HG03442 (cell line): Measurements from ENCODE around the gene ACOXL.
"Not testable (repeated sequence)": the region's sequence is repeated elsewhere in the genome, so short reads cannot be mapped to it uniquely, and the experiment has no call there.

ENCODE experiments used
- ATAC-seq: cut with Tn5 transposase; IDR thresholded peaks from one replicate; pipeline ENCODE4 v1.9.1; 2021; ENCODE audit warnings: mild to moderate bottlenecking, moderate library complexity; ENCODE audit not compliant: unreplicated experiment

The ACOXL gene

DNA sequence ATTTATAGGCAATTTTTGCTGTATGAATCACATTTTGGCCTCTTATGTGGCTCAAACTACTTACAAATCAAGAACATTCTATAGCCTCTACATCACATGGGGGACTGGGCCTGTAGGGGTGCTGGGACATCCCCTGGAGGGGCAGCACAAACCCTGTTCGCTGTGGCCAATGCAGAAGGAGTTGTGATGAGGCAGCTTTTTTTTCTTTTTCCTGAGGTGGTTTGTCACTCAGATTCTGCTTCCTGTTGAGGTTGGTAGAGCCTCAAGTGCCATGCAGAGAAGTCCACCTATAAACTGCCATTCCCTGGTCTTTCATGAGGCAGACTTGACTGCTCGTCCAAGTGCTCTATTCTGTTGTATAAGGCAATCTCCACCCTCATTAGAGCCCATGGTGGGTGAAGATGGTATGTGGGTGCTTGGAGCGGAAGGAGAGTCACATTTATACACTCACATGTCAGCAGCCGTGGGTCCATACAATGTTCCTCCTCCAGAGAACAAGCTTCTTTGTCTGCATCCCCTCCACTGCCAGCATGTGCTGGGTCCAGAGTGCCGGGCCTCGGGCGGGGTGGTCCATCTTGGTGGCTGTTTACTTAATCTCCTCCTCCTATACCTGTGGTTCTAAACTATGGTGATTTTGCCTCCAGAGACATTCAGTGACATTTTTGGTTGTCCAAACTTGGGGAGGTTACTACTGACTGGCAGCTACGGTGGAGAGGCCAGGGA lies 120.3 kb downstream of the ACOXL start:
- no peak for ATAC-seq

DNA sequence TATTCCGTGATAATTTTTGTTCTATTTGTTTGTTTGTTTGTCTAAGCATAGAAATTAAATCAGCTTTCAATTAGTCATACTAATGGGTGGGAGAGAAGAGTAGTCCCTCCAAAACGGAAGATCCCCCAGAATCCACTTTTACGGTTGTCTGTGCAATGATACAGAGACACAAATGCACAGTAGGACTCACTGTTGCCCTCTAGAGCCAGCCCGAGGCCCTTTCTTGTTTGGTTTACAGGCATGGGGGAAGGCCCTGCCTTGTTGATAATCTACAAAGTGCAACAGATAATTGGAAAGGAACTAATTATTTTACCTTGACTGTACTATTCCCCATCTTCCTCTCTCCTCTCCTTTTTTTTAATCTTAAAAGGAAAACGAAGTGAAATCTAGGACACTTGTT lies 121.1 kb downstream of the ACOXL start:
- ATAC-seq, result no peak

DNA sequence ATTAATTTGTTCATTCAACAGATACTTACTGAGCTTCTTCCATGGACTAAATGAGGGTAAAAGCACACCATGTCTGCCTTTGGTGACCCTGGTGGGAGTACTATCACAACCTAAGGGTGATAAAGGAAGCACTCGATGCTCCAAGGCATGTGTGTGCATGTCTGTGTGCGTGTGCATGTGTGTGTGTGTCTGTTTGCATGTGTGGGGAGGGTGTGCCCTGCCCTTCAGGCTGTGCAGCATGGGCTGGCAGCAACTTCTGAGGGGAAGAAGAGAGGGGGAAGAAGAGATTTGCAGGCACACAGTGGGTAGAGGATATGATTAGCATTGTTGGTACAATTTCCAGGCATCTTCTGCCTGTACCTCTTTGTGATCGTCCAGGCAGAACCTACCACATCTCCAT lies 121.6 kb downstream of the ACOXL start:
- ATAC-seq, result no peak

DNA sequence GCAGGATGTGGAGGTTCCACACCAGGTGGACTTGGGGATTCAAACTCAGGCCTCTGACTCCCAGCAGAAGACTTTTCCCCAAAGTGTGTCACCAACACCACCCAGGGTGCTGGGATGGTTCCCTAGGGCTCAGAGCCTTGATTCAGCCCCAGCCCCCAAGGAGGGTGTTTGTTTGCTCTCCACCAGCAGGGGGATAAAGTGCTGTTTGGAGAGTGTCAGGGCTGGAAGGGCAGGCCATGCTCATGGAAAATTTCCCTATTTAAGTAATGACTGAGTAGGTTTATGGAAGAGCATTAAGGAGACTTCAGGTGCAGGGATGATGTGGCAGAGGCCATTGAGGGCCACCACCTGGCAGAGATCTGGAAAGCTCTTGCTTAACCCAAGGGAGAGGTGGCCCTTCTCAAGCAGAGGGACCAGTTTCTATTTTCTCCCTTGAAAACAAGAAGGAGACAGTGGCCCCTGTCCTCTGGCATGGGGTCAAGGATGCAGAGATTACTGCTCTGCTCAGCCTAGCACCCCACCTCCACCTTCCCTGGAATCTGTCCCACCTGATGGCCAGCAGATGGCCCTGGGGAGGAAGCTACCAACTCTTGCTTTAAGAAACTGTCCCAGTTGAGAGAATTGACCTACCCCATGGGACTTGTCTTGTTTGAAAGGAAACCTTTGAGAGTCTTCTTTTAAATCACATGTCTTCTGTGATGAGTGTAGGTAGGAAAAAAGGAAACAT lies 122.1 kb downstream of the ACOXL start:
- ATAC-seq, result peak; percentile 29

DNA sequence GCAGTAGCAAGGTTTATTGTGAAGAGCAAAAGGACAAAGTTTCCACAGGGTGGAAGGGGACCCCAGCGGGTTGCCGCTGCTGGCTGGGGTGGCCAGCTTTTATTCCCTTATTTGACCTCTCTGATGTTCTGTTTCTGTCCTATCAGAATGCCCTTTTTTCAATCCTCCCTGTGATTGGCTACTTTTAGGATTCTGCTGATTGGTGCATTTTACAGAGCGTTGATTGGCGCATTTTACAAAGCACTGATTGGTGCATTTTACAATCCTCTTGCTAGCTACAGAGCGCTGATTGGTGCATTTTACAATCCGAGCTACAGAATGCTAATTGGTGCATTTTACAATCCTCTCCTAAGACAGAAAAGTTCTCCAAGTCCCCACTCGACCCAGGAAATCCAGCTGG lies 123.5 kb downstream of the ACOXL start:
- ATAC-seq, result not testable (repeated sequence)

DNA sequence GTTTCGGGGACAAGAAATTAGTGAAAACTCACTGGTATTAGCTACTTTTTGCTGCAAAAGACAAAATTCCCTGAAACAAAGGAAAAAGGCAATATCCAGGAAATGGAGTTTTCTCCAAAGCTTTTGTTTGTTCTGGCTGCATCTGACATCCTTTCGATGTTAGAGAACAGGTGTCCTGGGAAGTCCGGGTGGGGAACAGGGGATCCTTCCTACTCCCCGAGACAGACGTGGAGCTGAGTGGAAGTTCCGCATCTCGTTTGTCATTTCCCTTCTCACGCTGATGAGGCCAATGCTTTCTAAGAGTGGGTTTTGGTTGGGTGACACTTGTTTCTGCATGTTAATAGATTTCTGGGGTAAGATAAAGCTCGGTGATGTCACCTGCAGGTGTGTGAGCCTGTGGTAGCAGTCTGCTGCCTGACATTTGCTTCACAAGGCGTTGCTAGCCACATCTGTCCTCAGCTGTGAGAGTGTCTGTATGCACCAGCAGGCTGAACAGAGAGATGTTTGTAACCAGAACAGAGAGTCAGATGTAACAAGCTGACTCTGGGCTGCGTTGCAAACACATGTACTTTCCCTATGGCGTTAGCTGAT lies 125.9 kb downstream of the ACOXL start:
- ATAC-seq, result peak; percentile 78

DNA sequence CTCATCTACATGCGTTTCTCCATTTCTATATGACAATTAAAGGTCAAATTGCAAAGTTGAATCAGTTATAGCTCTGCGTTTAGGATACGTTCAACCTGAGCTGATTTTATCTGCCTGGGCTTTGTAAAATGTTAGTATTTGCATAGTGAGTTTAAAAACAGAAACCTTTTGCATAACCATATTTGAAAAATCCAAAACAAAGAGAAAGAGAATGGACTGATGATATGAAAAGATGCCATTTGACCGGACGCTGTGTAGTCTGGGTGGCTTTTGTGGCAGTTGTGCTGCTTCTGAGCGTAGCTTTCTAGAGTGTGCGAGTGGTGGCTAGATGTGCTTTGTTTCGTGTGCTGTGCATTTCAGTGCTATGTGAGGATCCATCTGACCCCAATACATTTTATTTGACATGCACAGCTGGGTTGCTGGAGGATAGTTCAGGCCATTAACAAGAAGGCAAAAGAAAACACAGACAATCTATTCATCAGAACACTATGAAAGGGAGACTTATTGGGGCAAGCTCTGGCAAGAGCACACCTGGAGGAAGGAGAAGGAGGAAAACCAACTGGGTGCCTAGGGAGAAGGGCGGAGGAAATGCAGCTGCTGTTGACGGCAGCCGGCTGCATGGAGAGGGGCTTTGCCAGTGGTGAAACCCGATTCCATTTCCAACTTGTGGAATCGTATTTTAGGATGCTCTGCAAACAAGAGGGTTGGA lies 126.8 kb downstream of the ACOXL start:
- ATAC-seq, result no peak

DNA sequence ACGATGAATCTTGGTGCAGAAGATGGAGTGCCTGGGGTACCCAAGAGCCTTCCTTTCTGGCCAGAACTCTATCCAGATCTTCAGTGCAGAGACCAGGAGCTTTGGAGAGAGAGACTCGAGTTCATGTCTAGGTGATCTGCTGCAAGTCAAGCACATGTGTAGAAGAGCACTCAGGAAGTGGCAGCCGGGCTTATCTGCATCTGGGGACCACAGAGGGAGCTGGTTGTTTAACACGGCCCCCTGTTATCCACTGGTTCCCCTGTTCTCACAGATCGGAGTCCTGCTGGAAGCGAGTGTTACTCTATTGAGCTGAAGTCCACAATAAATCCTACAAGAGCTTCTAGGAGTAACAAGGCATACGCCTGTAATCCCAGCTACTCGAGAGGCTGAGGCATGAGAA lies 128.3 kb downstream of the ACOXL start:
- ATAC-seq, result no peak

DNA sequence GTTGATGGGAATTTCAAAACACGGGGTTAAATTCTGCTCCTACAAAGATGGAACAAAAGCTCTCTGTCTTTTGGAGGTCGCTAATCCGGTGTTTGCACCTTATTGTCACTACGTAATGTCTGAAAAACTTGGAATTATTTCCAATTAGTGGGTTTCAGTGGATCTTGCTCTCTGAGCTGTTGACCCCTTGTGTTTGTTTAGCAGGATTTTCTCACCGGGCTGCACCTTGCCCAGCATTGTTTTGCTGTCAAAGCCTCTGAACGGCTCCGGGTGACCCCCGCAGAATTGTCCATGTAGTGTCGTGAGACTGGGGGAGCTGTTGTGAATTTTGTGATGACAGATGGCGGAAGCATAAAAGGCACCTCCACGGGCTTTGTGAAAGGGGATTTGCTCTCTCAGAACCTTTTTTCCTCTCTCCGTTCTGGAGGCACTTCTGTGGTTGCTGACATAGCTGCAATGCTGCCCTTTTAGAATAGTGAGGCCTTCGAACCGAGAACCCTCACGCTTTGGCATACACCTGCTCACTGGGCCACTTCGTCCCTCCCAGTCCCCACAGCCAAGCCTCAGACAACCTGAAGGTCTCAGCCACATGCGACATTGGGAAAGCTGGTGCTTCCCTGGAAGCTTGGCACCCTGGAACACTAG lies 129.4 kb downstream of the ACOXL start:
- no peak for ATAC-seq

DNA sequence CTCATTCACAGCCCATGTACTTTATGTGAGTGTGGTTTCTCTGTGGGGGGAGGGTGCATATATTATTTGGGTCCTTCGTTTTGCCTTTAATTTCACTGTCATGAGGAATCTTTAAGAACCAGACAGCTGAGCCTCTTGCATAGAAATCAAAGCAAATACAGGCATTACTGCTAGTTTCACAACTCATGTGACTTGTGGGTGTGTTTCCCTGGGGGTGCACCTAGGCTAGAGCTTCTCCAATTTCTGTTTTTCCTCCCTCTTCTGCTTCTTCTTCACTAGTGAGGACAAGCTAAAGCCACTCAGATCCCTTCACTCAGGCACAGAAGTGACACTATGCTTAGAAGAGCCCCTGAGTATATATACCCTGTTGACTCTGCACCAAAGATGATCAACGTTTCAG lies 131.4 kb downstream of the ACOXL start:
- no peak for ATAC-seq

DNA sequence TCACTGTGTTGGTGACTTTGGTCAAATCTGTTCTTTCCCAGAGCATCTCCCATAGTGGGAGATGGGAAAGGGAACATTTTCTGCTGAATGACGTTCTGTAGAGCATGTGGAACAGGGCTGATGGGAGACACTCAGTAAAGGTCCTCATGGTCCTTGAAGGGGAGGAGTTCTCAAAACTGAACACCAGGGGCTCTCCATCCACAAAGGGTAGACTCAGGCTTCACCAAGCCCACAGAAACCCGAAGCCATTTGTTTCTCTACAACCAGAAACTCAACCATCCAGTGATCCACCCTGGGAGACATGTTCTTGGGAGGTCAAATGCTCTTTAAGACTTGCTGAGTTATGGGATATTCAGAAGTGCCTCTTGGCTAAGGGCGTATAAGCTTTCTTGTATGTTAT lies 131.8 kb downstream of the ACOXL start:
- no peak for ATAC-seq

DNA sequence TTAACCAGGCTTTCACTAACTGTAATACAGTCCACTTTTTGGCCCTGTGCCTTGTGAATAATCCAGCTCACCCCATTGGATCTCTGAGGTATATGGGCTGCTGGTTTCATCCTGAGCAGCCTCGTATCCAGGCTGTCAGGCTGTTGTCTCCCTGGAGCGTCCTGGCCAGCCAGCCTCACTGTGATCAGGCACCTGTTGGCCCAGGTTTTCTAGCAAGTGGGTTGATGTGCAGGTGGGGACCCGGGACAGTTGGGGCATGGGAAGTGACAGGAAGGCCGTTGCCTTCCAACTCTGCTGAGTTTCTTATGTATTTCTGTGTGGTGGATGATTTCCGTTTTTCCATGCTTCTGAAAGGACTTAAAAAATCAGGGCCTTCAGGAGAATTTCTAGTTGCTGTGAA lies 132.4 kb downstream of the ACOXL start:
- no peak for ATAC-seq

DNA sequence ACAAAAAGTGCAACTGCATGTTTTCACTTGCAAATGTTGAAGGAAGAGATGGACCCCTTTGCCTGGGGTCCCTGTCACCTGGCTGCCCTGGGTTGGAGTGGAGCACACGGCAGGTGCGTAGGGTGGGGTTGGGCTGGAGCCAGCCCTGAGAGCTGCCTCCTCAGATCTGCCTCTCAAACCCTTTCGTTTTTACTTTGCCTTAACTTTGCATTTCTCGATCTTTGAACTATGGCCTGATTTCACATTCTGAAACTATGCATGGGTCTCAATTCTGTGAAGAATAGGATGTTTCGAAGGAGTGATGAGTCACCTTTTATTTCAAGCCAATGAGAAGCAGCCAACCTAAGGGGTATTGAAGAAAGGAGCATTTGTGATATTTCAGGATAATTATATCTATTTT lies 132.8 kb downstream of the ACOXL start:
- peak; percentile 90 for ATAC-seq

DNA sequence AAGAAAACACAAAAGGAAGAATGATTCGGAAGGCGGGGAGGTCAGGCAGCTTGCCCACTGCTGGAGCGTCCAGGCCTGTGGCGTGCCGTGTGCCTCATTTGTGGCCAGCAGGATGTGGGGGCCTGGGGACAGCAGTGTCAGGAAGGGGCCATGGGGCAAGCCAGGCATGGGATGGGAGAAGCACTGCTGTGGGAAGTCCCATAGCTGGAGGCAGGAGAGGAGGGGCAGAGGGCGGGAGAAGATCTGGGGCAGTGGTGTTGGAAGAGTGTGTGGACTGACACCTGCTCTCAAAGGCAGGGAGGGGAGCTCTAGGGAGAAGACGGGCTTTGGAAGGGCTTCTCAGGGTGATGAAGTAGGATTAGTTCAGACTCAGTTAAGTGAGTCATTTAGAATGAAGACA lies 133.7 kb downstream of the ACOXL start:
- no peak for ATAC-seq

DNA sequence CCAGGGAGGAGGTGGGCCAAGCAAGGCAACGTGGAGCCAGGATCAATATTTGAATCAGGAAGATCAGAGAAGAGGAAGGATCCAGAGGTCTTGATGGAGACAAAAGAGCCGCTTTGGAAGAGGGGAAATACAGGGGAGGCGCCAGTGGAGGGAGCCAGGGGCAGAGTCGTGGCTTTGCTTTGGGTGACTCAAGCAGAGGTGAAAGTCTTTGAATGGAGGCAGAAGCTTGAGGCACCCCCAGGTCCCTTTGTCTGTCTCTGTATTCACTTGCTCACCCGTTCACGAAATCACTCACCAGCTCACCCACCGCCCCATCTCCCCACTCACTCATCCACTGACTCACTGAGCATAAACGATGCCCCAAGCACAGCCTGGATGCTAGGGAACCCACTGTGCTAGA lies 134.1 kb downstream of the ACOXL start:
- ATAC-seq, result no peak

DNA sequence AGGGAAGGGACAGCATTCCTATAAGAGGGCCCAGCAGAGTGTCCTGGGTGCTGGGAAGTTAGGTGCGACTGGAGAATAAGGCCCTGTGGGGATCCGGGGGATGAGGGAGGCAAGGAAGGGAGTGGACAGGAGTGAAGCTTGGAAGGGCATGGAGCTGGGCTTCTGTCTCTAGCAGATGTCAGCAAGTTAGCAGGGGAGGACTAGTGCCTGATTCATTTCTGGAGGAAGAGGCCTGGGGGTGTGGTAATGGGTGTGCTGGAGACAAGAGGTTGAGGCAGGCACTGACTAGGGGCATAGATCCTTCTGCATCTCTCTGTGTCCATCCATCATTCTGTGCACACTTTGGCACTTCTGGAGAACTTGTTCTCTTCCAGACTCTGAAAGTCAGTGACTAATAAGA lies 134.7 kb downstream of the ACOXL start:
- ATAC-seq, result no peak

DNA sequence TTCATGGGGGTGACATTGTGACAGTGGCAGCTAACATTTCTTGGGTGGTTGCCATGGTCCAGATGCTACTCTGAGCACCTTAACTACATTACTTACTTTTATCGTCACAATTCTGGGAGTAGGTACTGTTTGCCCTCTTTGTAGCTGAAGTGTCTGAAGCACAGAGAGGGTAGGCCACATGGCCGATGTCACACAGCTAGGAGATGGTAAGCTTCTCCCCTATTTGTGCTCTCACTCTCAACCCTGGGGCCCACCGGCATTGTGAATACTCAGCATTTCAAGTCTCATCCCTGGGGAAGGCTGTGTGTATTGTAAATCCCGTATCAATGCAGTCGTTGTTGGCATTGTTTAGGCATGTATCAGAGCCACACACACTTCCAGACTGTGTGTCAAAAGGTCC lies 136.6 kb downstream of the ACOXL start:
- no peak for ATAC-seq

DNA sequence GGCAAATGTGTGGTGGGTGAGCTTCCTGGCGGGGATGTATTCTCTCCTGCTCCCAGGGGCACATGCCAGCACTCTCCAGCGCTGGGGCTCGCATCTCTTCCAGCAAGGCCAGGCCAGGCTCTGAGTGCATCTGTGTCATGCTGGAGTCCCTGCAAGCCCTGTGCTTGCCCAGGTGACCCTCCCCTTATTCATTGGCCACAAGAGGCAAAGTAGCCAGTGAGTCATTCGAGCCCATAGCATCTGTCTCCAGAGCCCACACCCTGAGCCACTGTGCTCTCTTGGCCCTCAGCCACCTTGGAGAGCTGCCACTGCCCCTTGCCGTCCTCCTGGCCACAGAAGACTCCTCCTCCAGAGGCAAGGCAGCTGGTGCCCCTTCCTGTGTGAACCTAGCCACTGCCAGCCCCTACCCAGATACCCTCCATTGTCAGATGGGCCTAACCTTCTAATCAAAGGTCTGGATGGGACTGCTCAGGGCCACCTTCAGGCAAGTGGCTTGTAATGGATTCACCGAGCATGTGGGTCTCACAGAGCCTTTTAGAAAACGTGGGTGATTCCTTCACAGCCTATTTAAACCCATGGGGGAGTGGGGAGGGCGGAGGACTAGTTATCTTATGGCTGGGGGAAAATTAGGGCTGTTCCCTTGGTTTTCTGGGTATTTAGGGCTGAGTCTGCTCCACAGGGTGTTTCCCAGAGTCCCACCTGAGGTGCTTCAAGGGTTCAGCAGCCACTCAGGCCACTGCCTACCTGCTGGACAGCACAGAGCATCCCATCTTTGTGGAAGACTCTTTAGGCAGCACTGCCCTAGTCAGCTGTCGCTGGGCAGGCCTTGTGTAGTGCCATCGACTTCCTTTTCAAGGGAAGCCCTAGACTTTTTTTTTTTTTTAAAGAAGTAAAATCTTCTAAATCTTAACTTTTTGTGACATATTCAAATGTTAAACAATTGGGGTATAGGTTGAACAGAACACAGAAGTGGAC lies 137.4 kb downstream of the ACOXL start:
- ATAC-seq, result no peak

DNA sequence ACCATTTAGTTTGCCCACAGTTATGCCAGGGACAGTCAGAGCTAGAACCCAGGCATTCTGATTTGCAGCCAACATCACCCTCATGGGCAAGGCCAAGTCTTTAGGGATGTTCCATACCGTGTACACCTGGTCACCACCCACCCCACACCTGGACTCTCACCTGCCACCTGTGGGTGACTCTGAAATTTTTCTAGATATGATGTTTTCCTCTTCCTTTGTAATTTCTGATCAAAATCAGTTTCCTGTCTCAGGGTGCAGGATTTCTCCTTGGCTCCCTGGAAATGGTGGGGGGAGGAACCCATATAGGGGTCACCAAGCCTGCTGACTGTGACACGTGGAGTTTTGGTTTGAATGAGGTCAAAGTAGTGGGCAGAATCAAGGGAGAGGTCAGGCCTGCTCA lies 138.2 kb downstream of the ACOXL start:
- ATAC-seq, result no peak

DNA sequence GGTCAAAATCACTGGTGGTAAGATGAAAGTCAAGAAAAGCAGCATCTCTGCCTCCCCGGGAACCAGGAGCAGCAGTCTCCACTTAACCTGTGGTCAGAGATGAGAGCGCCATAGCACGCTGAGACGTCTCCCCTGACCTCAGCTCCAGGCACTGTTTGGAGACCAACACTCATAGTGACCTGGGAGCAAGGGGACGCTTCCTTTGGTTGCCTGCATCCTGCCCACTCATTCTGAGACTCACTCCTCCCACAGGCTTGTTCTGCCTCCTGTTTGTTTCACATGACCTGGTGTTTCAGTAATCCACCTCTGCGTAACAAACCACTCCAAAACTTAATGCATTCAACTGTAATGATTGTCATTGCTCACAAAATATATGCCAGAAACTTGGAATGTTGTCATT lies 139.3 kb downstream of the ACOXL start:
- peak; percentile 21 for ATAC-seq
